Ovary (tissue), 9 donors: Measurements from ENCODE around the gene HCFC2. TPM values are rescaled to one million over a fixed set of nuclear protein-coding genes. Genes with fewer than 3 reads are reported as not detected.

Experiments used
- DNase-seq, 5 donors: peaks; one replicate each; pipeline ENCODE4 v3.0.0-alpha.2; 2019 to 2020
- H3K27ac ChIP-seq, 2 donors: fragments of 200-600 bp; one replicate each; pipeline versions ENCODE4 v1.5.1 to v1.8.0; 2019 to 2022
- H3K27me3 ChIP-seq: fragments of 200-600 bp; one replicate; pipeline ENCODE4 v1.8.0; 2022
- H3K36me3 ChIP-seq: fragments of 200-600 bp; sonication (generic); one replicate; pipeline ENCODE4 v1.5.1; 2019
- H3K4me1 ChIP-seq: one replicate; pipeline ENCODE4 v1.8.1; 2013; ENCODE audit warnings: mild to moderate bottlenecking, moderate library complexity; ENCODE audit not compliant: insufficient read depth
- H3K4me3 ChIP-seq: fragments of 200-600 bp; sonication (generic); one replicate; pipeline ENCODE4 v1.5.1; 2017
- H3K9me3 ChIP-seq, 2 donors: fragments of 200-600 bp in 1 of 2; sonication (generic) in 1 of 2; one replicate each; pipeline versions ENCODE4 v1.5.1 to v1.8.1; 2013 to 2019; ENCODE audit warnings: mild to moderate bottlenecking in 1 of 2, moderate library complexity in 1 of 2
- CTCF ChIP-seq, 3 donors: fragments of 450-650 bp in 2 of 3; fragments of 200-600 bp in 1 of 3; IDR thresholded peaks; one replicate each; pipeline versions ENCODE4 v1.5.1 to v1.8.0; 2016 to 2022; ENCODE audit warnings: antibody characterized with exemption in 3 of 3, mild to moderate bottlenecking in 1 of 3
- EP300 ChIP-seq: sonication (generic); formaldehyde crosslinking; IDR thresholded peaks from one replicate; pipeline ENCODE4 v1.6.1; 2017; ENCODE audit warnings: antibody characterized with exemption
- POLR2A ChIP-seq: fragments of 450-650 bp; IDR thresholded peaks from one replicate; pipeline ENCODE4 v1.6.1; 2017; ENCODE audit warnings: antibody characterized with exemption, mild to moderate bottlenecking, moderate library complexity
- WGBS, 3 donors: extraction: QIAGEN DNeasy Blood & Tissue Kit in 1 of 3; methylation state at CpG; one replicate each; pipeline versions ENCODE4 v1.1.5 to v1.1.7; 2013 to 2017; 5-methylcytosine and 5-hydroxymethylcytosine counted together
- intact Hi-C, 4 donors: fragments of 100-400 bp; cut with DNase I; formaldehyde crosslinking; loops; one replicate each; pipeline versions ENCODE4 v1.11.0 to v1.15.1; 2022 to 2023
- polyA plus RNA-seq, 2 donors: library from polyadenylated mRNA; stranded (reverse); fragments of 200-250 nt in 1 of 2; fragments of 350-450 nt in 1 of 2; fragmentation: Illumina TruSeq in 1 of 2; extraction: RNeasy Lipid Tissue Mini Kit (QIAGEN cat#74804) in 1 of 2; gene quantifications; one replicate each; pipeline ENCODE4 v1.2.3, GENCODE V29; 2013 to 2014
- total RNA-seq, 7 donors: library from RNA; depleted of rRNA in 2 of 7; stranded (reverse); fragments of >200 nt in 2 of 7; fragmentation: NEBNext Ultra II Directional in 3 of 7; extraction: Animal tissue kit (Norgen Biotek cat#: 25700) in 3 of 7; gene quantifications; one replicate each; pipeline versions ENCODE4 v1.1.0 to v1.2.4, GENCODE V29; 2016 to 2023
- donor health status: DM: no; HTN: no; CAD: no; lungs with moderate emphysema.
- donor health status: DM: no; HTN: no; CAD: no.
- donor health status: Bipolar disorder and iron deficiency.
- donor health status: DM: yes; HTN: yes; CAD: no.
- donor health status: DM: no; HTN: no; CAD: no.
- donor health status: DM: yes; HTN: yes; CAD: no.

The HCFC2 gene
- total and polyA plus RNA-seq, 9 donors = 8.8 to 24.6 (median 20.7) TPM

DNA sequence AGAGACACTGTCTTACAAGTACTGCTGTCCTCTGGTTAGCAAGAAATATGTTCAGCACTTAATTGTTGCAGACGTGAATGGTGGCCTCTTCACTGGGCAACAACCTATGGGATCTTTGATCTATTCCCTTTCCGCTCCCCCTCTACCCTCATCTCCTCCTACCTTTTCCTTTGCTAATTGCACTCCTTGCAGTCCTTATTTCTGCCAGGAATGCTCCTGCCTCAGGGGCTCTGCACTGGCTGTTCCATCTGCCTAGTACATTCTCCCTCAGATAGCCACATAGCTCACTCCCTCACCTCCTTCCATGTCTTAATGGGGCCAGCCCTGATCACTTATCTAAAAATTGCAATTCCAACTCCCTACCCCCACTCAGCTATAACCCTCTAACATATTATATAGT, 78.2 kb downstream of the HCFC2 start:
- Histone ChIP-seq H3K27me3 (no peaks in the 10 kb centered on the region), H3K4me3 (no peak overlapping the region), H3K4me1 (peaks cover 3% of the 10 kb centered on the region), H3K9me3 (no peaks in the 10 kb centered on the region), H3K27ac (no peak overlapping the region), H3K36me3 (no peaks in the 10 kb centered on the region)
- WGBS, 3 donors = 59 to 64% (median 63%) methylated on average over 2 of the region's 2 CpGs
- no peak for DNase-seq
- intact Hi-C loops = no loop called here
- TF ChIP-seq POLR2A = no peak
- TF ChIP-seq EP300 = no peak
- no peak for TF ChIP-seq CTCF (IDR thresholded peaks at IDR 0.05)

- intact Hi-C loops = no loop called here
- H3K36me3 ChIP-seq = no peaks in the 10 kb centered on the region
- DNase-seq = no peak
- H3K4me3 ChIP-seq = no peak overlapping the region
- H3K9me3 ChIP-seq = no peaks in the 10 kb centered on the region
- TF ChIP-seq CTCF (IDR thresholded peaks at IDR 0.05) (no peak), POLR2A (no peak), EP300 (no peak)
- H3K27me3 ChIP-seq = no peaks in the 10 kb centered on the region
- H3K27ac ChIP-seq = no peak overlapping the region
- peaks cover 3% of the 10 kb centered on the region for H3K4me1 ChIP-seq
Observed at GRCh38 chr12:104143002-104143401, 78.7 kb downstream of the HCFC2 start.

- TF ChIP-seq EP300 (no peak), CTCF (IDR thresholded peaks at IDR 0.05) (no peak), POLR2A (no peak)
- WGBS, 3 donors = 88 to 91% (median 91%) methylated on average over 1 of the region's 1 CpG
- no peak overlapping the region for H3K4me3 ChIP-seq
- no peak overlapping the region for H3K27ac ChIP-seq
- no peaks in the 10 kb centered on the region for H3K9me3 ChIP-seq
- no peaks in the 10 kb centered on the region for H3K4me1 ChIP-seq
- no peak for DNase-seq
- H3K36me3 ChIP-seq = no peaks in the 10 kb centered on the region
- no peaks in the 10 kb centered on the region for H3K27me3 ChIP-seq
- intact Hi-C loops = no loop called here
Observed at GRCh38 chr12:104143918-104144317, 79.6 kb downstream of the HCFC2 start.

DNA sequence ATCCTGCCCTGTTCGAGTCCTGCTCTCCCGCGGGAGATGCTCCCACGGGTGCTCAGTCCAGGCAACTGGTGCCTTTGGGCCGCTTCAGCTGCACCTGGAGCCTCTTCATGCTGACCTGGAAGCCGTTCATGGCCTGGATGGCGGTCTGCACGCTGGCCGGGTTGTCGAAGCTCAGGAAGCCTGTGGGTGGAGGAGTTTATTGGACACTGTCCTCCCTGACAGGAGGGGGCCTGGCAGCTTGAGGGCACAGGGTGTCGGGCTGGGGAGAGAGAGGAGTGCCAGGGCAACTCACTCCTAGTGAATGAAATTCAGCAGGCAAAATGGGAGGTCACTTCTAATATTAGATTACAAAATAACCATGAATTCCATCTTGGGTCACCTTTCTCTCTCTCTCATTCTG, 83.0 kb downstream of the HCFC2 start:
- Histone ChIP-seq H3K9me3 (no peaks in the 10 kb centered on the region), H3K27me3 (no peaks in the 10 kb centered on the region), H3K4me3 (no peak overlapping the region), H3K27ac (no peak overlapping the region), H3K36me3 (no peaks in the 10 kb centered on the region), H3K4me1 (no peaks in the 10 kb centered on the region)
- TF ChIP-seq POLR2A (no peak), CTCF (IDR thresholded peaks at IDR 0.05) (no peak), EP300 (no peak)
- DNase-seq = no peak
- intact Hi-C loops = no loop called here
- 74 to 81% (median 76%) methylated on average over 11 of the region's 11 CpGs for WGBS, 3 donors

DNA sequence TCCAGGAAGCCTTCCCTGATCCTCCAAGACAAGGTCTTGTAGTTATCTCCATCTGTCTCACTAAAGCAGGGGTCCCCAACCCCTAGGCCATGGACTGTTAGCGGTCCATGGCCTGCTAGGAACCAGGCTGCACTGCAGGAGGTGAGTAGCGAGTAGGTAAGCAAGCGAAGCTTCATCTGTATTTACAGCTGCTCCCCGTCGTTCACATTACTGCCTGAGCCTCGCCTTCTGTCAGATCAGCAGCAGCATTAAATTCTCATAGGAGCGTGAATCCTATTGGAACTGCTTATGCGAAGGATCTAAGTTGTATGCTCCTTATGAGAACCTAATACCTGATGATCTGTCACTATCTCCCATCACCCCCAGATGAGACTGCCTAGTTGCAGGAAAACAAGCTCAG, 86.1 kb downstream of the HCFC2 start:
- WGBS, 3 donors = 78 to 84% (median 79%) methylated on average over 8 of the region's 8 CpGs
- Histone ChIP-seq H3K4me1 (no peaks in the 10 kb centered on the region), H3K9me3 (no peaks in the 10 kb centered on the region), H3K36me3 (no peaks in the 10 kb centered on the region), H3K4me3 (no peak overlapping the region), H3K27ac (no peak overlapping the region), H3K27me3 (no peaks in the 10 kb centered on the region)
- no peak for TF ChIP-seq CTCF (IDR thresholded peaks at IDR 0.05)
- DNase-seq = no peak
- intact Hi-C loops = no loop called here
